DMS153 treated with DMSO at 0.1 percent for 48 hours (cell line): ENCODE measurements around the gene BABAM2.
"Not testable (repeated sequence)": the region's sequence is repeated elsewhere in the genome, so short reads cannot be mapped to it uniquely, and the experiment has no call there.

Source experiments
- DNase-seq: peaks from one replicate; lab custom pipeline; 2025; ENCODE audit not compliant: unreplicated experiment; lab: John Stamatoyannopoulos, UW

Gene BABAM2

GRCh38 chr2:28227498-28227897, 337.0 kb downstream of the BABAM2 start:
- DNase-seq, result no peak

- DNase-seq, result no peak
Measured at GRCh38 chr2:28228434-28228995, 338.0 kb downstream of the BABAM2 start.

GRCh38 chr2:28231110-28231631, 340.6 kb downstream of the BABAM2 start:
- DNase-seq, result no peak

- DNase-seq, result no peak
Measured at GRCh38 chr2:28232295-28232694, 341.8 kb downstream of the BABAM2 start.

- DNase-seq, result peak; percentile 44
Measured at GRCh38 chr2:28233164-28233676, 342.7 kb downstream of the BABAM2 start.

- DNase-seq, result no peak
Measured at GRCh38 chr2:28234807-28235206, 344.3 kb downstream of the BABAM2 start.

- no peak for DNase-seq
Measured at GRCh38 chr2:28239207-28239606, 348.7 kb downstream of the BABAM2 start.

GRCh38 chr2:28240937-28241336, 350.4 kb downstream of the BABAM2 start:
- no peak for DNase-seq

- DNase-seq, result peak; percentile 37
Measured at GRCh38 chr2:28247290-28247689, 356.8 kb downstream of the BABAM2 start.

GRCh38 chr2:28247734-28248133, 357.2 kb downstream of the BABAM2 start:
- DNase-seq, result no peak

GRCh38 chr2:28248511-28248910, 358.0 kb downstream of the BABAM2 start:
- DNase-seq, result no peak

- no peak for DNase-seq
Measured at GRCh38 chr2:28250006-28250405, 359.5 kb downstream of the BABAM2 start.

GRCh38 chr2:28251337-28251736, 360.8 kb downstream of the BABAM2 start:
- DNase-seq, result no peak

- no peak for DNase-seq
Measured at GRCh38 chr2:28252311-28252710, 361.8 kb downstream of the BABAM2 start.

GRCh38 chr2:28253543-28253942, 363.0 kb downstream of the BABAM2 start:
- DNase-seq, result no peak

GRCh38 chr2:28255231-28255630, 364.7 kb downstream of the BABAM2 start:
- DNase-seq, result not testable (repeated sequence)

- DNase-seq, result no peak
Measured at GRCh38 chr2:28257182-28257581, 366.7 kb downstream of the BABAM2 start.

- DNase-seq, result not testable (repeated sequence)
Measured at GRCh38 chr2:28259226-28259625, 368.7 kb downstream of the BABAM2 start.

GRCh38 chr2:28263690-28264089, 373.2 kb downstream of the BABAM2 start:
- DNase-seq, result no peak

- no peak for DNase-seq
Measured at GRCh38 chr2:28267282-28267681, 376.8 kb downstream of the BABAM2 start.

GRCh38 chr2:28268386-28268785, 377.9 kb downstream of the BABAM2 start:
- no peak for DNase-seq

- peak; percentile 52 for DNase-seq
Measured at GRCh38 chr2:28269019-28269784, 378.7 kb downstream of the BABAM2 start.
